ENCODE data around the gene C12orf50. TPM values are rescaled to one million over a fixed set of nuclear protein-coding genes. Genes with fewer than 3 reads are reported as not detected.

Gene C12orf50, protein sequence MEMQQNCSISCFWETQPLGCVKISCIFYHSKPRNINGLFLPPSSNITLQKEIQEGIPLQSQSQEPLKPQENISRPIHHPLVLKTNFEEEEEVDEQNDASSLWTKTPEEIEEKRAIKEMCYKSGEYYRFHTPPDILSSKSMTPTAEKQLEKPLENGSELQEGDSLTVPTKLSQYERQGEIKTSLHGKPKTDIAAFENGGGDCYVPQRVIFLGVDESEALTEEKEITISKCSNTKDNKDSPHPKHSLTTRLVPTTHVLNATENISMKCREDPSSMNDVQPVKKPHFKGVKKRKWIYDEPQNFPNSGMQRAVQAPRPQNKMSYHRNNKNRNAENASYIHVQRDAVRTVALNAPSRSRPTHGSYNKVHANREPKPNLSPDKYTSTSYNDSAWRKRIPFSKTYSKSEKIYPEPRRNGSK
- total RNA-seq = not detected in 2 replicates

GRCh38 chr12:88029093-88029665, at the start of gene C12orf50:
Gene C12orf50, minus strand, starts transcription at chr12:88029401. Its CDS starts 2,439 bp downstream, at chr12:88026962.

Other genes with a start within 250 kb of the C12orf50 start
- gene CEP290, start 112.7 kb upstream of the C12orf50 start, total RNA-seq = 4.0 and 10.5 TPM in 2 replicates
- 34.6 and 36.9 TPM in 2 replicates for gene TMTC3, start 112.9 kb upstream of the C12orf50 start, total RNA-seq

Data from hair follicular keratinocyte (primary cell).